Right ventricle myocardium inferior (tissue), 1 donor: ENCODE results near the gene PRM3. TPM values are rescaled to one million over a fixed set of nuclear protein-coding genes. Genes with fewer than 3 reads are reported as not detected.

ENCODE experiments used
- ATAC-seq: fragments of 200-7000 bp; cut with Tn5 transposase; one replicate; pipeline ENCODE4 v1.9.1; 2020; ENCODE audit warnings: mild to moderate bottlenecking, moderate library complexity
- DNase-seq: peaks from one replicate; pipeline ENCODE4 v3.0.0; 2021; ENCODE audit errors: missing footprints
- intact Hi-C: fragments of 100-400 bp; cut with DNase I; formaldehyde crosslinking; loops from one replicate; pipeline ENCODE4 v1.11.0; 2022
- total RNA-seq: library from RNA; stranded (reverse); fragmentation: NEBNext Ultra II Directional; extraction: Animal tissue kit (Norgen Biotek cat#: 25700); gene quantifications from one replicate; pipeline ENCODE4 v1.2.1, GENCODE V29; 2021
- donor health status: DM: no; HTN: yes; CAD: no; lungs with severe emphysema.

PRM3 gene
- total RNA-seq, 1 donor from 2014 or later, result not detected

DNA sequence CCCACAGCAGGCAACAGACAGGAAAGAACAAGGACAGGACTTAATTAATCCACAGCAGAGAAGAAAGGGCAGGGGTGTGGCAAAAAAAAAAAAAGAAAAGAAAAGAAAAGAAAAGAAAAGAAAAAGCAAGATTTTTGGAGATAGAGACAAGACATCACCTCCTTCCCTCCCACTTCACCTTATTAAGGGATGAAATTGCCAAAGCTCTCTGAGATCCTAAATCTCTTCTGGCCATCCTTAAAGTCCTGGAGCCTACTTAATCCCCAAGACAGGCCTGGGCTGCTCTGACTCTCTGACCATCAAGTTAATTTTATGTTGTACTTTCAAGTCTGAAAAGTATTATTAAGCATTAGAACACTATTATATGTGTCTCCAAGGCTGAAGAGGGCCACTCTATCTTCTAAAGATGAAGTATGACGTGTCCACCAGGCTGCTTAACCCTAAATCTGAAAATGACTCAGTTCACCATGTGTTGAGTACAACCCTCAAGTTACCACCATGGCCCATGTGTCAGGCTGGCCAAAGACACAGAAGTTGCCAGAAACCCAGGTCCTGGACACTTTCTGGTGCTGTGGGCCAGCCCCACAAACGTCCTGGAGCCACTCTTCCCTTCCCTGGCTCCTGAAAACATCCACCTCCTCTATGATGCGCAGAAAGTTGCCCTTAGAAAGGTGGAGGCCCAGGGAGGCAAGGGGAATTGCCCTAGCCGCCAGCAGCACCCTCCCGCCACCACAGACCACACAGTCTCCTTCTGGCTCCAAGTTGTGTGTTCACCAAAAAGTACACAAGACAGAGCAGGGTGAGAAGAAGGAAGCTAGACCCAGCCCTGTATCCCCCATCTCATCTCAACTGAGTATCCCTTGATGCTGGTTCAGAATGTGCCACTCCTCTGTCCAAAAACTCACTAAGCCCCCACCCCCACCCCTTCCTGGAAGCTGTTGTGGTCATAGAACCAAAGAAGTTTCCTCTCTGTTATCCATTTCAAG is 20.1 kb downstream of the PRM3 start:
- DNase-seq, result no peak
- intact Hi-C loops, result loop anchor here (10.0 kb wide), 1 partner anchor 509 kb away; the partner anchor contains the start of gene NUBP1
- no peak for ATAC-seq

DNA sequence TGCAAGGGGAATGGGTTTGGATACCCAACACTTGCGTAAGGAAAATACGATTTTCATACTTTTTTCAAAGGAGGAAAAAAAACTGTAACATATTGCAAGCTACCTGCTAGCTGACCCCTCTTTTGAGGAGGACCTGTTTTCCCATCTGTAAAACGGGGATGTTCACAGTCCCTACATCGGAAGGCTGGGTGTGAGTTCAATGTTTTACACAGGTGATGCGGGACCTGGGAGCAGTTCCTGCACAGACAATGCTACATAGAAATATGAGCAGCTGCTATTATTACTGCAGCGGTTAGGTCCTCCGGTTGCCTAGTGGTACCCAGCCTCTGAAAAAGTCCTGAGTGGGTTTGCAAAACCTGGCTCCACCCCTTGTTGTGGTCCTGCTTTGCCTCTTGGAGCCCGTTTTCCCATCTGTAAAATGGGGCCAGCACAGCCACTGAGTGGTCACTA is 20.9 kb downstream of the PRM3 start:
- DNase-seq (no peak), ATAC-seq (no peak)
- intact Hi-C loops, result loop anchor here (10.0 kb wide), 1 partner anchor 508 kb away; the partner anchor contains the start of gene NUBP1

DNA sequence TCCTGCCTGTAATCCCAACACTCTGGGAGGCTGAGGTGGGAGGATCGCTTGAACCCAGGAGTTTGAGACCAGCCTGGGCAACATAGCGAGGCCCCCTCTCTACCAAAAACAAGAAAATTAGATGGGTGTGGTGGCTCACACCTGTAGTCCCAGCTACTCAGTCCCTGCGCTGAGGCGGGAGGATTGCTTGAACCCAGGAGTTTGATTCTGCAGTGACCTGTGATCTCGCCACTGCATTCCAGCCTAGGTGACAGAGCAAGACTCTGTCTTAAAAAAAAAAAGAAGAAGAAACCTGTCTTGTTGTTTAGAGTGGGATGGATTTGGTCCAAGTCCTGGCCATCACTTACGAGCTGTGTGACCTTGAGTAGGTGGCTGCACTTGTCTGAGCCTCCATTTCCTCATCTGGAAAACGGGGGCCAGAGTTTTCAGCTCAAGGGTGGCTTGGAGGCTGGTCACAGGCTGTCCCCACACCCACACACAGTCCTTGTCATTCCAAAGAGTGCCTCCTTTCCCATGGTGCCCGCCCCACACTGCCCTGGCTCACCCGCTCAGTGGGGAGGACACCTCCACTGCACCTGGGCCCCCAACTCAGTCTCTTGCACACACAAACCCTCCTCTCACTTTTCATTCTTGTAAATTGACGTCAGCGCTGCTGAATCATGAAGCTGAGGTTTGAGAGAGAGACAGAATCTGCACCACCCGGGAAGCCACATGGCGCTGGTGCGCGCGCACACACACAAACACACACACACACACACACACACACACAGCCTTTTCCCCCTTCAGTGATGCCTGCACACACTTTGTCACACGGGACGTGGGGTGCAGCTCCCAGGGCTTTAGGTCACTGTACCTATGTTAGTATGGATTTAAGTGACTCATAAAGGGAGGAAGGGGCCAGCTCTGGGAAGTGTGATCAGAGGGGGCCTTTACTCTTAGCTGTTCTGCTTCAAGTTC is 21.6 kb downstream of the PRM3 start:
- ATAC-seq (no peak), DNase-seq (no peak)
- intact Hi-C loops, result loop anchor here (10.0 kb wide), 1 partner anchor 507 kb away; the partner anchor contains the start of gene NUBP1

DNA sequence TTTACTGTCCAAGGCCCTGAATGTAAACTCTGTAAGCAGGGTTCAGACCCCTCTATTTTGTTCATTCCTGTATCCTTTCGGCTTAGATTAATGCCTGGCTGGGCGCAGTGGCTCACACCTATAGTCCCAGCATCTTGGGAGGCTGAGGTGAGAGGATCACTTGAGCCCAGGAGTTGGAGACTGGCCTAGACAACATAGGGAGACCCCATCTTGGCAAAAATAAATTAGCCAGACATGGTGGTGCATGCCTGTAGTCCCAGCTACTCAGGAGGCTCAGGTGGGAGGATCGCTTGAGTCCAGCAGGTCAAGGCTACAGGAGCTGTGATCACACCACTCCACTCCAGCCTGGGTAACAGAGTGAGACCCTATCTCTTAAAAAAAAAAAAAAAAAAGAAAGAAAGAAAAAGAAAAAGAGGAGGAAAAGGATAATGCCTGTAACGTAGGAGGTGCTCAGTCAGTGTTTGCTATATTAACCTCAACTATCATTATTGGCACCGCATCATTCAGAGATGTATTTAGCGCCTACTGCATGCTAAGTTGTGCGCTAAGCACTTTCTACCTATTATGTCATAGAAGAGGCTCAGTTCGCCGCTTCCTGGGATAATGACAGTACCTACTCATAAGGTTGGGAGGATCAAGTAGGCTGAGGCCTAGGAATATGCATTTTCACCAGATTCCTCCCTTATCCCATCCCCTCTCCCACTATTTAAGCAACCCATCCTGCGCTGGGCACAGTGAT is 22.5 kb downstream of the PRM3 start:
- intact Hi-C loops, result loop anchor here (10.0 kb wide), 1 partner anchor 506 kb away; the partner anchor contains the start of gene NUBP1
- DNase-seq, result no peak
- ATAC-seq, result no peak

DNA sequence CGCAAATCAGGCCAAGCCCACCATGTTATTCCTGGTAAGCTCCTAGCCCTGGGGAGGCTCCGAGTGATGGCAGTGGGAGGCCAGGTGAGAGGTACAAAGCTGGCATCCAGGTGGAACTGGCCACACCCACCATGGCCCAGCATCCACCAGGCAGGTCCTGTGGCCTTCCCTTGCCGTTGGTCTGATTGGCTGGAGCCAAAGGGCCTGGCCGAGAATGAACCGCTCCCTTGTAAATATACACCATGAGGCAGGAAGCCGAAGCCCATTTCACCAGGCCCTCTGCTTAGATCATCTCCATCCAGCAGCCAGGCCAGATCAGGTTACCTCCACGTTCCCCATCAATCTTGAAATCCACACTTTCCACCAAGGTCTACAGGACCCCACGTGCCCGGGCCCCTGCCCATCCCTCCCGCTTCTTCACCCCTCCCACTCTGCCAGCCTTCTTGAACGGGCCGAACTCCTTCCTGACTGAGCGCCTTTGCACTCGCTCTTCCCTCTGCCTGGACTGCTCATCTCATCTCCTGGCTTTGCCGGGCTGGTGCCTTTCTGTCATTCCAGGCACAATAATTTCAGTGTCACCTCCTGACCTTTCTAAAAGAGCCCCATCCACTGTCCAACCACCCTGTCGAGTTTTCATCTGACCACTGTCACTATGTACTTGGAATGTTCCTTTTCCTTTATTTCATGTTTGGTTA is 23.2 kb downstream of the PRM3 start:
- no peak for DNase-seq
- ATAC-seq, result peak; percentile 2
- intact Hi-C loops, result loop anchor here (10.0 kb wide), 1 partner anchor 505 kb away; the partner anchor contains the start of gene NUBP1

DNA sequence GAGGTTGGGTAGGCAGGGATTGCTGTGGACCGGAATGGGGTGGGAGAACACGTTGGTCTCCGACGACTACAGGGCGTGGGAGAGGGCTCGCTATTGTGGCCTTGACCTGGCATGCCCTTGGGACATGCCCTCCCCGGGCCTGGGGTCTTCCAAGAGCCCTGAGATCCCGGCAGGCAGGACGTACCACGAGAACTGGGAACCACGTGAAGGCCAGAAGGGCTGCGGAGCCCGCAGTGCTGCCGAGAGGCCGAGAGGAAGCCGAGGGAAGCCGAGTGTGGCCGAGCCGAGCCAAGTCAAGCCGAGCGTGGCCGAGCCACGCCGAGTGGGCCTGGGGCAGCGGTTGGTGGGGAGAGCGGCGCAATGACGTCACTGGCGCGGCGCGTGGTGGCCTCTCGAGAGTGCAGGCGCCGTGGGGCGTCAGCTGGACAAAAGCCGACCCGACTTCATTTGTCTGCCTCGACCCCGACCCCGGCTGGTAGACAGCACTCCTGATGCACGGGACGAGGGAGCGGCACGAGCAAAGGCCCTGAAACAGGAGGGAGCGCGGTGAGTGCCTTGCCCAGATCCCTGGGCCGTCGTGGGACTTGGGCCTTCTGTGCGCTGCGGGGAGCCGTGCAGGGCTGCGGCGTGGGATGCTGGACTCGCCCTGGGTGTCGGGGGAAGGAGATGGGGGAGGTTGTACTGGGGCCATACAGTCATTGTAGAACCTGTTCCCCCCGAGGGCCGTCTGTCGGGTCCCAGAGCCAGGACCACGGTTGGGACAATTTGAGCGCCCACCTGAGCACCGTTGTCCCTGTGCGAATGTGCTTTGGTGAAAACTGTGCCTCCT is 24.0 kb downstream of the PRM3 start:
- ATAC-seq (no peak), DNase-seq (no peak)
- intact Hi-C loops, result loop anchor here (10.0 kb wide), 1 partner anchor 505 kb away; the partner anchor contains the start of gene NUBP1

DNA sequence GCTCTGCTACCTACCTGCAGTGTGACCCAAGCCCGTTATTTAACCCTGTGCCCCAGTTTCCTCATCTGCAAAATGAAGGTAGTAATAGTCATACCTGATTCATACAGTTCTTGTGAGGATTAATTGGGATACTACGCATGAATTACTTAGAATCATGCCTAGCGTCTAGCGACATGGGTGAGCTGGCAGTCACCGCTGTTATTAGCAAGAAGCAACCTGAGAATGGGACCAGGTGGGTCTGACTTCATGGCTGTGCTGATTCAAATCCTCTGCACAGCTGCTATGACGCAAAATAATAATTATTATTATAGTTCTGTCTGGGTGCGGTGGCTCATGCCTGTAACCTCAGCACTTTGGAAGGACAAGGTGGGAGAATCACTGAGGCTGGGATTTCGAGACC is 25.3 kb downstream of the PRM3 start:
- ATAC-seq (no peak), DNase-seq (no peak)
- intact Hi-C loops, result no loop called here

DNA sequence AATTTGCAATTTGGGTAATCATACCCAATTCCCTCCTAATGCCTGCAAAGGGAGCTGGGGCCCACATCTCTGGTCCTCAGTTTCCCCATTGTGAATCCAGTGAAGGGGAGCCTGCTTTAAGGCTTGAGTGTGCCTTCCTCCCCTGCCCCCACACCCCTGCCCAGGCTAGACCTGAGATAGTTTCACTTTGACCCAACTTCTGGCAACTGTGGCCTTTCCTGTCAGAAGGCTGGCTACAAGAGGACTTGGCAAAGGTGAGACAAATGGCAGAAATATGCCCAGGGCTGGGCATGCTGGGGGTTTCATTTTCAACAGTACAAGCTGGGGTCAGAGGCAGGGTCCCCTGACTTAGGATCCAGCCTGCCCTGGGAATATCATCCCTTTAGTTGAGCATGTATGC is 27.4 kb downstream of the PRM3 start:
- DNase-seq (no peak), ATAC-seq (no peak)
- intact Hi-C loops, result no loop called here

DNA sequence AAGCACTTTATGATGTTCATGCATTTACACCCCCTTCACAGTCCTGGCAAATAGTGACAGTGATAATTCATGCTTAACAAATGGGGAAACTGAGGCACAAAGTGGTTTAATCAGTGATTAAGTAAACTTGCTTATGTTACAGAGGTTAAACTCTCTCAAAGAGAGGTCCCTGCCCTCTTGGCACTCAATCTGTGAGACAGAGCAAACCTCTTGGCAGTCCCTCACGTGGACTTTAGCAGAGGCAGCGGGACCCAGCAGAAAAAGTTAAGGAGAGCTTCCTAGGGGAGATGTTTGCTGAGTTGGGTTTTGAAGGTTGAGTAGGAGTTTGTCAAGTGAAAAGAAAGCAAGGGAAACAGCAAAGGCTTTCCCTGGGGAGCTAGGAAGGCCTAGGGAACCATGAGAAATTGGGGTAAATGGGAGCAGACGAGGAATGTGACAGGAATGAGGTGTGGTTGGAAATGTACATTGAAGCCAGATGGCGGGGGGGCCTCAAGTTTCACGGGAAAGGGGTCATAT is 28.1 kb downstream of the PRM3 start:
- intact Hi-C loops, result no loop called here
- DNase-seq (no peak), ATAC-seq (no peak)

DNA sequence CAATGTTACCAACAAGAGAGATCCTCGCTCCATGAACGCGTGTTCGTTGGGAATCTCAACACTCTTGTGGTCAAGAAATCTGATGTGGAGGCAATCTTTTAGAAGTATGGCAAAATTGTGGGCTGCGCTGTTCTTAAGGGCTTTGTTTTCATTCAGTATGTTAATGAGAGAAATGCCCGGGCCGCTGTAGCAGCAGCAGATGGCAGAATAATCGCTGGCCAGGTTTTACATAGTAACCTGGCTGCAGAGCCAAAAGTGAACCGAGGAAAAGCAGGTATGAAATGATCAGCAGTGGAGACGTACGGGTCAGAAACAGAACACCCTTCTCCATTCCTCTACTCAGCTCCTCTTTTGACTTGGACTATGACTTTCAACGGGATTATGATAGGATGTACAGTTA is 30.8 kb downstream of the PRM3 start:
- intact Hi-C loops, result no loop called here
- DNase-seq, result no peak
- no peak for ATAC-seq

DNA sequence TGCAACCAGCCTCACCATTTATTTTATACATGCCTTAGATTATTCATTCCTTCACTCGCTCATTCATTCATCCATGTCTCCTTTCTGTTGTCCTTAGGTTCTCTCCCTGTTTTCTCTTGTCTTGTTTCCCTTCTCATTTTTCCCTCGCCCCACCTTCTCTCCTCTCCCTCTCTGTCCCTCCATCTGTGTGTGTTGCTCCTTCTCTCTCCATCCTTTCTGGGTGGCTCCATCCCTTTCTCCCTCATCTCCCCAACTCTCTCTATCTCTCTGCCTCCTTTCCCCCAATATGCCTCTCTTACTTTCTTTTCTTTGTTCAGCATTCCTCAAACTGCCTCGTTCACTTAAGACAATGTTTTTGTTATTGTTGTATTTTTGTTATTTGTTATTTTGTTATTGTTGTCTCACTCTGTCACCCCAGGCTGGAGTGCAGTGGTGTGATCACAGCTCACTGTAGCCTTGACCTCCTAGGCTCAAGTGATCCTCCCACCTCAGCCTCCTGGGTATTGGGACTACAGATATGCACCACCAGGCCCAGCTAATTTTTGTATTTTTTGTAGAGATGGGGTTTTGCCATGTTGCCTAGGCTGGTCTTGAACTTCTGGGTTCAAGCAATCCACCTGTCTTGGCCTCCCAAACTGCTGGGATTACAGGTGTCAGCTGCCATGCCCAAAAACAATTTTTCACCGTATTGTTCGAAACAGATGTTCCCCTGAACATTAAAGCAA is 31.8 kb downstream of the PRM3 start:
- intact Hi-C loops, result no loop called here
- DNase-seq, result no peak
- no peak for ATAC-seq

DNA sequence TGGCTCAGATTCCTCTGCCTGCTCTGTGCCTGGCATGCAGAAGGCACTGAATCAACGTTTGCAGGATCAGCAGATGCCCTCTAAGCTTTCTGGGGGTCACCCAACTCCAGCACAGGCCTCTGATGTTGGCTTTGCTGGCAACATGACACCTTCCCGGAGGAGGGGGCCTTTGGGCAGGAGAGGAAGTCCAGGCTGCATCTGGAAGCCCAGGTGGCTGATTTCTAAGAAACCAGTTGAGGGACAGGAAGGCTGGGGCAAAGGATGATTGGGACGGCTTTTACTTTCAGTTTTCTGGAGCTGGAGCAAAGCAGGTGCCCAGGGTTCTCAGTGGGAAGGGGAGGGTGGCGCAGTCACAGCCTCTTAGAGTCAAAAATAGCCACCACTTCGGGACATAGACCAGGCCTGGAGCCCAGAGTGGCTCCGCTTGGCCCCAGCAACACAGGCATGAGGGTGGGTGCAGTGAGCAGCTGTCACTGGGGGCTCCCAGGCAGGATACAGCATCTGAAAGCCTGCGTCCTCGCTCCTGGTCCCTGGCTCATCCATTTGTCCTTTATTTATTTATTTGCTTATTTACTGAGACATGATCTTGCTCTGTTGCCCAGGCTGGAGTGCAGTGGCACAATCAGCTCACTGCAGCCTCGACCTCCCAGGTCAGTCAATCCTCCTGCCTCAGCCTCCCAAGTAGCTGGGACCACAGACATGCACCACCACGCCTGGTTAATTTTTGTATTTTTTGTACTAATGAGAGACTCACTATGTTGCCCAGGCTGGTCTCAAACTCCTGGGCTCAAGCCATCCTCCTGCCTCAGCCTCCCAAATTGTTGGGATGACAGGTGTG is 32.6 kb downstream of the PRM3 start:
- DNase-seq (no peak), ATAC-seq (peak; percentile 95)
- intact Hi-C loops, result no loop called here

DNA sequence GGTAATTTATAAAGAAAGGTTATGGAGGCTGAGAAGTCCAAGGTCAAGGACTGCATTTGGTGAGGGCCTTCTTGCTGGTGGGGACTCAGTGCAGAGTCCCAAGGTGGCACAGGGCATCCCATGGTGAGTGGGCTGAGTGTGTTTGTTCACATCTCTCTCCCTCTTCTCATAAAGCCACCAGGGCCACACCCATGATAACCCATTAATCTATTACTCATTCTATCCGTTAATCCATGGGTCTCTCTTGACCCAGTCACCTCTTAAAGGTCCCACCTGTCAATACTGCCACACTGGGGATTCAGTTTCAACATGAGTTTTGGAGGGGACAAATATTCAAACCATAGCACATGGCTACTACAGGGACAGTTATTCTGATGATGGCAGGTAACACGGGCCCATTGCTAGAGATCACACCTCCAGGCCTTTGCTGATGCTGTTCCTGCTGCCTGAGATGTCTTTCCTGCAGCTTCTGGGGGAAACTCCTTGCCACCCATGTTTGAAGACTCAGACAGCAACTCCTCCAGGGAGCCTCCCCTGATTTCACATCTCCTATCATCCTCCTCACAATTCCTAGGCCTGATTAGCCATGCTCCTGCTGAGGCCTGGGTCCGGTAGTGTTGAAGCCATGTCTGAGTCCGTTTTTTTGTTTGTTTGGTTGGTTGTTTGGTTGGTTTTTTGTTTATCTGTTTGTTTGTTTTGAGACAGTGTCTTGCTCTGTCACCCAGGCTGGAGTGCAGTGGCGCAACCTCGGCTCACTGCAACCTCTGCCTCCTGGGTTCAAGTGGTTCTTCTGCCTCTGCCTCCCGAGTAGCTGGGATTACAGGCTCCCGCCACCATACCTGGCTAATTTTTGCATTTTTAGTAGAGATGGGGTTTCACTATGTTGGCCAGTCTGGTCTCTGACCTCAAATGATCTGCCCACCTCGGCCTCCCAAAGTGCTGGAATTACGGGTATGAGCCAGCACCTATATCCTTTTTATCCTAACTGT is 33.5 kb downstream of the PRM3 start:
- ATAC-seq (peak; percentile 7), DNase-seq (no peak)
- intact Hi-C loops, result no loop called here
